K562 (cell line): Measurements from ENCODE around the gene RTN4. TPM values are rescaled to one million over a fixed set of nuclear protein-coding genes. Genes with fewer than 3 reads are reported as not detected.

Experiments
- ATF1 ChIP-seq, 2 experiments: fragments of 450-650 bp in 1 of 2; IDR thresholded peaks; 2 replicates each; pipeline ENCODE4 v1.6.1; 2016; ENCODE audit warnings: missing compliant biosample characterization in 1 of 2, missing genetic modification characterization in 1 of 2
- ETV6 ChIP-seq, 3 experiments: fragments of 150-350 bp in 1 of 3; sonication (generic) in 1 of 3; formaldehyde crosslinking in 1 of 3; IDR thresholded peaks; 2 replicates each; pipeline versions ENCODE4 v1.6.1 to v1.8.0; 2014 to 2022; ENCODE audit warnings: borderline replicate concordance in 2 of 3, low read depth in 2 of 3, antibody characterized with exemption in 1 of 3, low read length in 1 of 3, mild to moderate bottlenecking in 1 of 3, missing genetic modification reagents in 1 of 3
- HMG20B ChIP-seq: fragments of 250-450 bp; sonication (Bioruptor Pico); IDR thresholded peaks from 2 replicates; pipeline ENCODE4 v1.5.0; 2021; ENCODE audit warnings: mild to moderate bottlenecking
- ILF3 ChIP-seq: fragments of 450-650 bp; IDR thresholded peaks from 2 replicates; pipeline ENCODE4 v1.6.1; 2018; ENCODE audit warnings: antibody characterized with exemption, mild to moderate bottlenecking, moderate library complexity, borderline replicate concordance
- JUN ChIP-seq, 2 experiments: sonication (generic) in 1 of 2; formaldehyde crosslinking in 1 of 2; IDR thresholded peaks; 2 replicates each; pipeline versions ENCODE4 v1.6.1 to v1.8.0; 2012 to 2022; ENCODE audit warnings: borderline replicate concordance in 2 of 2, mild to moderate bottlenecking in 2 of 2, improper control_type of control experiment in 1 of 2, low read depth in 1 of 2, low read length in 1 of 2, missing genetic modification reagents in 1 of 2
- KLF13 ChIP-seq: fragments of 450-650 bp; IDR thresholded peaks from 2 replicates; pipeline ENCODE4 v1.6.1; 2016; ENCODE audit warnings: missing genetic modification characterization, low read depth, mild to moderate bottlenecking, missing compliant biosample characterization, moderate library complexity, borderline replicate concordance
- MCM3 ChIP-seq: fragments of 450-650 bp; IDR thresholded peaks from 2 replicates; pipeline ENCODE4 v1.6.1; 2016
- RBM17 ChIP-seq: fragments of 200-400 bp; formaldehyde crosslinking; IDR thresholded peaks from 2 replicates; pipeline ENCODE4 v1.6.1; 2017; ENCODE audit warnings: low read depth, mild to moderate bottlenecking, low read length, borderline replicate concordance
- SAP30 ChIP-seq: fragments of 200-600 bp; sonication (generic); IDR thresholded peaks from 2 replicates; pipeline ENCODE4 v1.6.1; 2012; ENCODE audit warnings: borderline replicate concordance, low read depth, mild to moderate bottlenecking, moderate library complexity, low read length, control low read depth, inconsistent platforms; ENCODE audit not compliant: insufficient read depth, poor library complexity, severe bottlenecking
- THAP12 ChIP-seq: fragments of 250-450 bp; sonication (Bioruptor Pico); IDR thresholded peaks from 2 replicates; pipeline ENCODE4 v1.9.0; 2021; ENCODE audit warnings: mild to moderate bottlenecking, inconsistent platforms
- YY1 ChIP-seq, 3 experiments: IDR thresholded peaks; 2 replicates each; pipeline ENCODE4 v1.6.1; 2011; ENCODE audit warnings: low read length in 2 of 3, mild to moderate bottlenecking in 2 of 3, moderate library complexity in 2 of 3, borderline replicate concordance in 1 of 3, control low read depth in 1 of 3, low read depth in 1 of 3; ENCODE audit not compliant: insufficient read depth in 3 of 3, insufficient replicate concordance in 2 of 3, control insufficient read depth in 1 of 3, insufficient read length in 1 of 3; ENCODE audit errors: extremely low read depth in 1 of 3
- ZFP1 ChIP-seq: fragments of 450-650 bp; formaldehyde crosslinking; IDR thresholded peaks from 2 replicates; pipeline ENCODE4 v1.4.0; 2020; ENCODE audit warnings: mild to moderate bottlenecking, mixed read lengths
- ZNF407 ChIP-seq: fragments of 450-650 bp; IDR thresholded peaks from 2 replicates; pipeline ENCODE4 v1.6.1; 2016; ENCODE audit warnings: low read depth
- ZZZ3 ChIP-seq: fragments of 450-650 bp; IDR thresholded peaks from 2 replicates; pipeline ENCODE4 v1.6.1; 2016; ENCODE audit warnings: antibody characterized with exemption, mild to moderate bottlenecking, moderate library complexity
- polyA plus RNA-seq, 8 experiments: library from polyadenylated mRNA; depleted of rRNA in 4 of 8; stranded (reverse) in 5 of 8; unstranded in 3 of 8; fragments of >200 nt; fragmentation: Nextera tagmentation in 2 of 8; fragmentation: Illumina TruSeq in 1 of 8; extraction: Ambion mirVana in 2 of 8; extraction: Trizol in 1 of 8; gene quantifications; 2 replicates each; pipeline versions ENCODE4 v1.2.1 to v1.2.3, GENCODE V29; 2011 to 2014; ENCODE audit warnings: inconsistent platforms in 1 of 8, missing spikeins in 1 of 8
- total RNA-seq, 7 experiments: library from RNA; depleted of rRNA in 6 of 7; stranded (reverse); fragments of >200 nt in 6 of 7; fragmentation: Illumina TruSeq in 2 of 7; extraction: Trizol in 2 of 7; gene quantifications; 2 replicates each; pipeline versions ENCODE4 v1.2.1 to v1.2.3, GENCODE V29; 2011 to 2021; ENCODE audit warnings: low replicate concordance in 1 of 7

Gene RTN4
- total and polyA plus RNA-seq, 9 of the 15 experiments (the other 6 are each of a cell fraction or from before 2014, with no cell fraction given): 73.0 to 248 (median 116) TPM

- TF ChIP-seq ZNF407 (no peak), JUN (IDR thresholded peaks at IDR 0.05; ENCODE audit: borderline replicate concordance, low read depth, low read length) (no peak), JUN (CRISPR knock-in tag; IDR thresholded peaks at IDR 0.05; ENCODE audit: borderline replicate concordance) (no peak), THAP12 (no peak), ATF1 (CRISPR knock-in tag; IDR thresholded peaks at IDR 0.05) (no peak), ATF1 (tag; IDR thresholded peaks at IDR 0.05) (peak; percentile 57; the same call in 1 of the 2 replicates), ZFP1 (CRISPR knock-in tag) (no peak), YY1 (IDR thresholded peaks at IDR 0.05; ENCODE audit: borderline replicate concordance in 1 of 3, control insufficient read depth in 1 of 3, extremely low read depth in 1 of 3, insufficient read depth in 3 of 3, insufficient read length in 1 of 3, insufficient replicate concordance in 2 of 3, low read depth in 1 of 3, low read length in 2 of 3) (peak in 1 of 3 experiments; percentile 17), ILF3 (no peak), KLF13 (tag) (no peak; the same call in 1 of the 2 replicates), SAP30 (no peak), ZZZ3 (no peak), ETV6 (IDR thresholded peaks at IDR 0.05; ENCODE audit: borderline replicate concordance in 1 of 2, low read depth in 2 of 2, low read length in 1 of 2) (no peak), ETV6 (CRISPR knock-in tag; IDR thresholded peaks at IDR 0.05; ENCODE audit: borderline replicate concordance) (no peak), HMG20B (CRISPR knock-in tag) (no peak), RBM17 (no peak), MCM3 (no peak)
Observed at GRCh38 chr2:54955358-54956110, 94.7 kb downstream of the RTN4 start (continued).
